ENCODE data around the gene ROBO3. TPM values are rescaled to one million over a fixed set of nuclear protein-coding genes. Genes with fewer than 3 reads are reported as not detected.

Gene ROBO3
- total and polyA plus RNA-seq, 10 donors, result 13.2 to 43.2 (median 25.4) TPM

DNA sequence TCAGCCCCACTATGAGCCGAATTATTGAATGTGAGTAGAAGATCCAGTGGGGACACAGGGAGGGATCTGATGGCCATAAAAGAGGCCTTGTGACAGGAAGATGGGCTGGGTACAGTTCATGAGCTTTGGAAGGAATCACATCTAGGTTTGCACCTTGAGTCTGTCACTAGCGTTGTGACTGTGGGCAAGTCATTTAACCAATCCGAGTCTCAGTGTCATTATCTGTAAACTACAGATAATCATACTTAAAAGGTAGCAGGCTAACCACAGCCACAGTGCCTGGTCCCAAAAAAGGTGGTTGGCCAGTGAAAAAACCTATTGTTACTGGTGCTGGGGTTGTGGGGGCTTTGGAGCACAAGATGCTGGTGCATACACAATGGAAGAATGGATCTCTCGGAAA is 57.6 kb downstream of the ROBO3 start:
- TF ChIP-seq, protein P1, sequence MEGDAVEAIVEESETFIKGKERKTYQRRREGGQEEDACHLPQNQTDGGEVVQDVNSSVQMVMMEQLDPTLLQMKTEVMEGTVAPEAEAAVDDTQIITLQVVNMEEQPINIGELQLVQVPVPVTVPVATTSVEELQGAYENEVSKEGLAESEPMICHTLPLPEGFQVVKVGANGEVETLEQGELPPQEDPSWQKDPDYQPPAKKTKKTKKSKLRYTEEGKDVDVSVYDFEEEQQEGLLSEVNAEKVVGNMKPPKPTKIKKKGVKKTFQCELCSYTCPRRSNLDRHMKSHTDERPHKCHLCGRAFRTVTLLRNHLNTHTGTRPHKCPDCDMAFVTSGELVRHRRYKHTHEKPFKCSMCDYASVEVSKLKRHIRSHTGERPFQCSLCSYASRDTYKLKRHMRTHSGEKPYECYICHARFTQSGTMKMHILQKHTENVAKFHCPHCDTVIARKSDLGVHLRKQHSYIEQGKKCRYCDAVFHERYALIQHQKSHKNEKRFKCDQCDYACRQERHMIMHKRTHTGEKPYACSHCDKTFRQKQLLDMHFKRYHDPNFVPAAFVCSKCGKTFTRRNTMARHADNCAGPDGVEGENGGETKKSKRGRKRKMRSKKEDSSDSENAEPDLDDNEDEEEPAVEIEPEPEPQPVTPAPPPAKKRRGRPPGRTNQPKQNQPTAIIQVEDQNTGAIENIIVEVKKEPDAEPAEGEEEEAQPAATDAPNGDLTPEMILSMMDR (IDR thresholded peaks at IDR 0.05 in 8 of 11, conservative IDR thresholded peaks at IDR 0.05 in 3 of 11), result no peak
- TF ChIP-seq POLR2AphosphoS5 (IDR thresholded peaks at IDR 0.05) (no peak), POLR2A (IDR thresholded peaks at IDR 0.05) (no peak)
- Histone ChIP-seq H3K27me3 (replicated peaks in 1 of 7) (peaks cover 0 to 16% (median 7%) of the 10 kb centered on the region in 7 donors), H3K36me3 (no peaks in the 10 kb centered on the region), H3K9me3 (no peaks in the 10 kb centered on the region), H3K4me1 (peaks cover 0 to 16% (median 10%) of the 10 kb centered on the region in 6 donors), H3K4me3 (no peak overlapping the region), H3K27ac (no peak overlapping the region)
- intact Hi-C loops (cut with DNase I; ENCODE audit: low total_unique reads), result no loop called here
- WGBS, 5 donors, result 73 to 91% (median 87%) methylated on average over 4 of the region's 4 CpGs
- DNase-seq, result no peak

DNA sequence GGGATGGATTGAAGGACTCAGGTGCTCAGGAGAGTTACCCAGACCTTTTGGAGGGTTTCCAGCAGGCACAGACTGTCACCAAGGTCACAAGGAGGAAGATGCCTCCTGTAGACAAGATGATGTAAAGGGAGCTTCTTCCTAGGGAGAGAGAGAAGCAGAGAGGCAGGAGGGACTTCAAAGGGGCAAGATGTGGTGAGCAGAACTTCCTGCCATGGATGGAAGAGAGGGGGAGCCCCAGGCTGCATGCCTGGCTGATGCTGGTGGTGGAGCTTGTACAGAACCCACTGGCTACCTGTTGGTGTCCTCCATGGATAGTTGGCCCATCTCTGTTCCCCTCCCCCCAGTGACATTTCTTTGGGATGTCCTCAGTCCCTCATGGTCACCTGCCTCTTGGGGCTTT is 58.1 kb downstream of the ROBO3 start:
- no peak for DNase-seq
- Histone ChIP-seq H3K4me3 (no peak overlapping the region), H3K9me3 (no peaks in the 10 kb centered on the region), H3K27me3 (replicated peaks in 1 of 7) (peaks cover 0 to 16% (median 7%) of the 10 kb centered on the region in 7 donors), H3K27ac (no peak overlapping the region), H3K36me3 (no peaks in the 10 kb centered on the region), H3K4me1 (peaks cover 0 to 16% (median 10%) of the 10 kb centered on the region in 6 donors)
- TF ChIP-seq POLR2A (IDR thresholded peaks at IDR 0.05), result no peak
- no peak for TF ChIP-seq POLR2AphosphoS5 (IDR thresholded peaks at IDR 0.05)
- TF ChIP-seq, protein P1 (IDR thresholded peaks at IDR 0.05 in 8 of 11, conservative IDR thresholded peaks at IDR 0.05 in 3 of 11), result no peak
- intact Hi-C loops (cut with DNase I; ENCODE audit: low total_unique reads), result no loop called here

DNA sequence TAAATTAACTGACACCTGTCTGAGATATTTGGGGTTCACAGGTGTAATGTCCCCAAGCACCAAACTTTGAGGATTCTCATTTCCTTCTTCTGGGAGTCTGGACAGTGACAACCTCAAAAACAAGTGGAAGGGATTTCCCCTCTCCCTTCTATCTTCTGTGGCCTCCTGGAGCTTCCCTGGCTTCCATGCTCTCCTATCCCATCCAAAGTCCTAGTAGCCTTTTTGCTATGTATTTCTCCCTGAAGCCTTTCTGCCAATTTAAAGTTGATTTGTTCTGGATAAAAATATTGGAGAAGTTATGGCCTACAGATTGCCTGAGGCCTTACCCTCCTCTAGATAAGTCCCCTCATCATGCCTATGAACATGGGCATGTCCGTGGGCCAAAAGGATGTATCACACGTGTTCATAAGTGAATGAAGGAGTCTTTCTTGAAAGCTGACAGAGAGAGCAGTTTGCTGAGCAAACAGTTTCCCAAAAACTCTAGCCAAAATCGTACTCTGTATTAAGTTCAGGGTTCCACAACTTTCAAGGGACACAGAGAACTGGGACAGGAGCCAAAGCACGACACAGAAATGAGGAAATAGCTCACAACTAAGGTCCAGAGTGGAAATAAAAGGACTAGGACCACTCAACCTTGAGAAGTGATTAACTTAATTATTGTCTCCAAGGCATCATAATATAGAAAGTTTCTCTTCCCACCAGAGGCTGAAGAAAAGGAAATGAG is 63.9 kb downstream of the ROBO3 start:
- no peaks in the 10 kb centered on the region for H3K9me3 ChIP-seq
- H3K4me1 ChIP-seq, result peaks cover 0 to 6% (median 0%) of the 10 kb centered on the region in 6 donors
- TF ChIP-seq, protein P1 (IDR thresholded peaks at IDR 0.05 in 8 of 11, conservative IDR thresholded peaks at IDR 0.05 in 3 of 11), result no peak
- TF ChIP-seq POLR2A (IDR thresholded peaks at IDR 0.05), result no peak
- TF ChIP-seq POLR2AphosphoS5 (IDR thresholded peaks at IDR 0.05), result no peak
- no peaks in the 10 kb centered on the region for H3K36me3 ChIP-seq
- WGBS, 5 donors, result 31 to 54% (median 41%) methylated on average over 4 of the region's 4 CpGs
- intact Hi-C loops (cut with DNase I; ENCODE audit: low total_unique reads), result no loop called here
- no peaks in the 10 kb centered on the region for H3K27me3 ChIP-seq (replicated peaks in 1 of 7)
- DNase-seq, result no peak
- H3K4me3 ChIP-seq, result no peak overlapping the region
- H3K27ac ChIP-seq, result peak overlapping the region in 1 of 8 donors; percentile 27

DNA sequence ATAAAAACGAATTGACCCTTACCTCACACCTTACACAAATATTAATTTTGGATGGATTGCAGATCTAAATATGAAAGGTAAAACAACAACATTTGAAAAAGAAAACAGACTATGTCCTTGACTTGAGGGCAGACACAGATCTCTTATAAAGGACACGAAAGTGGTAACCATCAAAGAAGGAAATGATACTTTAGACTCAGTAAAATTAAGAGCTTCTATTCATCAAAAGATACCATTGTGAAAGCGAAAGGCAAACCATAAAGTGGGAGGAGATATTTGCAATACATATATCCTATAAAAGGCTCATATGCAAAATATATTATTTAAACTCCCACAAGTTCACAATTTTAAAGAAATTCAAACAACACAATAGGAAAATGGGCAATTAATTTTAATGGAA is 65.6 kb downstream of the ROBO3 start:
- TF ChIP-seq, protein P1 (IDR thresholded peaks at IDR 0.05 in 8 of 11, conservative IDR thresholded peaks at IDR 0.05 in 3 of 11), result no peak
- TF ChIP-seq POLR2A (IDR thresholded peaks at IDR 0.05) (no peak), POLR2AphosphoS5 (IDR thresholded peaks at IDR 0.05) (no peak)
- no peak for DNase-seq
- intact Hi-C loops (cut with DNase I; ENCODE audit: low total_unique reads), result no loop called here
- H3K9me3 ChIP-seq, result no peaks in the 10 kb centered on the region
- H3K4me3 ChIP-seq, result no peak overlapping the region
- peaks cover 0 to 6% (median 0%) of the 10 kb centered on the region in 6 donors for H3K4me1 ChIP-seq
- H3K27ac ChIP-seq, result no peak overlapping the region
- 50 to 61% (median 55%) methylated on average over 3 of the region's 3 CpGs for WGBS, 5 donors
- peaks cover 0 to 13% (median 0%) of the 10 kb centered on the region in 7 donors for H3K27me3 ChIP-seq (replicated peaks in 1 of 7)
- H3K36me3 ChIP-seq, result no peaks in the 10 kb centered on the region

All from spleen (tissue), 11 donors.